Fibroblast of pulmonary artery (primary cell): ENCODE measurements around the gene WASL.

ENCODE experiments used
- DNase-seq: peaks from one replicate; pipeline ENCODE4 v3.0.0-alpha.2; 2010; ENCODE audit warnings: low read depth
- H3K4me3 ChIP-seq: replicated peaks from 2 replicates; pipeline ENCODE4 v1.5.1; 2011; ENCODE audit warnings: low read depth, mild to moderate bottlenecking, control low read depth, low read length, moderate library complexity
- TF ChIP-seq, protein P1 (sequence below): IDR thresholded peaks from 2 replicates; pipeline ENCODE4 v1.5.1; 2011; ENCODE audit warnings: mild to moderate bottlenecking, control low read depth, low read length, inconsistent platforms; ENCODE audit errors: missing control alignments

Gene WASL

DNA sequence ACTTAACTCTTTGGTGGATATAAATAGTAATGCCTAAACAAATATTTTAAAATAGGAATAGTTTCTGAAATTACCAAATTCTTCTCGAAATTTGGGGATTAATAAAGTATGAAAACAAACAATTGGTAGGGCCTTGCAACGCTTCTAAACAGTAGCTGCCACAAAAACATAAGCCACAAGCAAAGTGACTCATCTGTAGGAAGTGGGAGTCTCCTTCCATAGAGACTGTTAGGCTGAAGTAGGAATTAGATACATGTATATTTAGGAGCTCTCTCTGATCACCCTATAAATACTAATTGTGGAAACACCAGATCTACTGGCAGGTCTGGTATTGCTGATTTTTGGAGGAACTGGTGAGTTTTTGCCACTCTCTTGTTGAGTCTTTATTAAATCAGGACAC, 98.8 kb downstream of the WASL start:
- peak; percentile 68 for DNase-seq
- H3K4me3 ChIP-seq, result no peak overlapping the region
- TF ChIP-seq, protein P1, sequence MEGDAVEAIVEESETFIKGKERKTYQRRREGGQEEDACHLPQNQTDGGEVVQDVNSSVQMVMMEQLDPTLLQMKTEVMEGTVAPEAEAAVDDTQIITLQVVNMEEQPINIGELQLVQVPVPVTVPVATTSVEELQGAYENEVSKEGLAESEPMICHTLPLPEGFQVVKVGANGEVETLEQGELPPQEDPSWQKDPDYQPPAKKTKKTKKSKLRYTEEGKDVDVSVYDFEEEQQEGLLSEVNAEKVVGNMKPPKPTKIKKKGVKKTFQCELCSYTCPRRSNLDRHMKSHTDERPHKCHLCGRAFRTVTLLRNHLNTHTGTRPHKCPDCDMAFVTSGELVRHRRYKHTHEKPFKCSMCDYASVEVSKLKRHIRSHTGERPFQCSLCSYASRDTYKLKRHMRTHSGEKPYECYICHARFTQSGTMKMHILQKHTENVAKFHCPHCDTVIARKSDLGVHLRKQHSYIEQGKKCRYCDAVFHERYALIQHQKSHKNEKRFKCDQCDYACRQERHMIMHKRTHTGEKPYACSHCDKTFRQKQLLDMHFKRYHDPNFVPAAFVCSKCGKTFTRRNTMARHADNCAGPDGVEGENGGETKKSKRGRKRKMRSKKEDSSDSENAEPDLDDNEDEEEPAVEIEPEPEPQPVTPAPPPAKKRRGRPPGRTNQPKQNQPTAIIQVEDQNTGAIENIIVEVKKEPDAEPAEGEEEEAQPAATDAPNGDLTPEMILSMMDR, result no peak

DNA sequence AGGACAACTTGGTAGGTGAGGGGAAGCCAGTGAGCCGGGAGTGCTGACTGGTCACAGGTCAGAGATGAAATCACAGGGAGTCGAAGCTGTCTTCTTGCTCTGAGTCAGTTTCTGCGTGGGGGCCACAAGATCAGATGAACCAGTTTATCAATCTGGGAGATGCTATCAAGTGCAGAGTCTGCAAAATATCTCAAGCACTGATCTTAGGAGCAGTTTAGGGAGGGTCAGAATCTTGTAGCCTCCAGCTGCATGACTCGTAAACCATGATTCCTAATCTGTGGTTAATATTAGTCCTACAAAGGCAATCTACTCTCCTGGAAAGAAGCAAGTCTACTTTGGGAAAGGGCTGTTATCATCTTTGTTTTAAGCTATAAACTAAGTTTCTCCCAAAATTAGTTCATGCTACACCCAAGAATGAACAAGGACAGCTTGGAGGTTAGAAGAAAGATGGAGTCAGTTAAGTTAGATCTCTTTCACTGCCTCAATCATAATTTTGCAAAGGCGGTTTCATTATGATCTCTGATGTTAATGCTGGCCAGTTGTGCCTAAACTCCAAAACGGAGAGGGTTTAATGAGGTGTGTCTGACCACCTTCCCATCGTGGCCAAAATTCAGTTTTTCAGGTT, 101.6 kb downstream of the WASL start:
- TF ChIP-seq, protein P1, result no peak
- H3K4me3 ChIP-seq, result no peak overlapping the region
- no peak for DNase-seq

DNA sequence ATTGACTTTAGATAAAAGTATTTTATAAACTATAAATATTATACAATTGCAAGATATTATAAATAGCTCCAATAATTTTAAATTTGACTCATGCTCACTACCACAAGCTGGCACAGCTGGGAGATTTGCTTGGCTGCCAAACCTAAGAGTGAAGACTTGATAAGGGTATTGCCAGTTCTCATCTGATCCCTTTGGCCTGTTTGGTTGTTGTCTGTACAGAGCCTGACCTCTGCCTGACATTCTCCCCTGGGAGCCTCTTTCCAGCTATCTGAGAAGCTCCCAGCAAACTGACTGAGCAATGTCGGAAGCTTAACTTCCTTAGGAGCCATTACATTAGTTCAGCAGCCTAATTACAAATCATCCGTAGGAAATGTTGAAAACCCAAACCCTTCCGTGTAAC, 103.3 kb downstream of the WASL start:
- no peak for DNase-seq

DNA sequence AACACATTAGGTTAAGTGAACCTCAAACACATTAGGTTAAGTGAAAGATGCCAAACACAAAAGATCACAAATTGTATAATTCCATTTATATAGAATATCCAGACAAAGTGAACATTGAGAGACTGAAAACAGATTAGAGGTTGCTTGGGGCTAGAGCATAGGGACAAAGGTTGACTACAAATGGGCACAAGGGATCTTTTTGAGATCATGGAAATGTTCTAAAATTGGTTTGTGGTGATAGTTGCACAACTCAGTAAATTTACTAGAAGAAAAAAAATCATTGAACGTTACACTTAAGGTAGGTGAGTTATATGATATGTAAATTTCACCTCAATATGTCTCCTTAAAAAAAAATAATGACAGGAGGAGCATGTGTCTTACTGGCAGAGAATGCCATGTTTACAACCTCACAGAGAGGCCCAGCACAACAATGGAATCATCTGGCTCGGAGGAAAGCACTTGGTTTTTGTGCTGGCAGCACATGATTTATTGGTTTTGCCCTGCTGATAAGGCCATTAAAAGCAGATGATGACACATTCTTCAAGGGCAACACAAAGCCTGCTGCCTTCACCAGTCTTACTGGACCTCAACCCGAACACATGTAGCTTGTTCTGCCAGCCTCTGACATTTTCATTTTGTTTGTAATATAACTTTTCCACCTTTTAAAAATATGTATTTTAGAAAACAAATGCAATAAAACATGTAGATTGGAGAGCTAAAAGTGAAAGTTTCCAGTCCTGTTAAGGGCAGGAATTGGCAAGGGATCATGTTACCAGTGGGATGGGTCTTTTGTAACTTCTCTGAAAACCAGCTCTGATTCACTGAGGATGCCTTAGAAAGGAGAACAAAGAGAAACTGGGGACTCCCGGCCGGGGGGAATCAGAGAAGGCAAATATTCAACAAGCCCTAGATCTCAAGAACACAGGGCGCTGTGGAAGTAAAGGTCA, 105.0 kb downstream of the WASL start:
- TF ChIP-seq, protein P1, result no peak
- peak; percentile 85 for DNase-seq
- peak overlapping the region; percentile 41 for H3K4me3 ChIP-seq

More for the DNA sequence above, 103.3 kb downstream of the WASL start:
- H3K4me3 ChIP-seq, result no peak overlapping the region
- TF ChIP-seq, protein P1, result no peak

DNA sequence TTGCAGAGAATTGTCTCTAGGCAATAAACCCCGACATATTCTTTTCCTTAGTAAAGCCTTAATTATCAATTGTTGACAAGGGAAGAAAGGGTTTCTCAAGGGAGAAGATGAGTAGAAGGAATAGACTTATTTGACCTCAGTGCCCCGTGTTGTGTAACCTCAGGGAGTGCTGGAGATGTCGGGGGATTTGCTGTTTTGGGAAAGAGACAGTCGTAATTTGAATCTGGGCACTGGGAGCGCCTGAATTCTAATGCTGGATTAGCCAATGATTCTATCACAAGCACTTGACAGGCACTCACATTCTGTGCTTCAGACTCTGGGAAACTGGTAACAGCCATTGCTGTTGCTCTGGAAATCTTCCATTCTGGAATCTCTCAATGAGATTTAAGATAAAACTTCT, 106.9 kb downstream of the WASL start:
- DNase-seq, result no peak
- H3K4me3 ChIP-seq, result no peak overlapping the region
- TF ChIP-seq, protein P1, result no peak

DNA sequence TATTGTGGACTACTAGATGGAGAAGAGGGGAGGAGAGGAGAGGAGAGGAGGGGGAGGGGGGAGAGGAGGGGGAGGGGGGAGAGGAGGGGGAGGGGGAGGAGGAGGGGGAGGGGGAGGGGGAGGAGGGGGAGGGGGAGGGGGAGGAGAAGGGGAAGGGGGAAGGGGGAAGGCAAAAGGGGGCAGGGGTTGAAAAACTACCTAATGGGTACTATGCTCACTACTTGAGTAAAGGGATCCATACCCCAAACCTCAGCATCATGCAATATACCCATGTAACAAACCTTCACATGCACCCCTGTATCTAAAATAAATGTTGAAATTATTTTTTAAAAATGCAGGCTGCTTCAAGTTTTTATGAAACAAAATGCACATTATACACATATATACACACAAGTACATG, 108.2 kb downstream of the WASL start:
- TF ChIP-seq, protein P1, result no peak
- H3K4me3 ChIP-seq, result no peak overlapping the region
- no peak for DNase-seq
